Activated CD8-positive, alpha-beta memory T cell treated with anti-CD3 and anti-CD28 coated beads for 48 hours (primary cell): ENCODE data around the gene DSCAML1.

Experiments used
- DNase-seq, 3 experiments: peaks; one replicate each; pipeline ENCODE4 v3.0.0-alpha.2; 2020; ENCODE audit warnings: low read depth in 2 of 3, low spot score in 2 of 3

DSCAML1 gene

DNA sequence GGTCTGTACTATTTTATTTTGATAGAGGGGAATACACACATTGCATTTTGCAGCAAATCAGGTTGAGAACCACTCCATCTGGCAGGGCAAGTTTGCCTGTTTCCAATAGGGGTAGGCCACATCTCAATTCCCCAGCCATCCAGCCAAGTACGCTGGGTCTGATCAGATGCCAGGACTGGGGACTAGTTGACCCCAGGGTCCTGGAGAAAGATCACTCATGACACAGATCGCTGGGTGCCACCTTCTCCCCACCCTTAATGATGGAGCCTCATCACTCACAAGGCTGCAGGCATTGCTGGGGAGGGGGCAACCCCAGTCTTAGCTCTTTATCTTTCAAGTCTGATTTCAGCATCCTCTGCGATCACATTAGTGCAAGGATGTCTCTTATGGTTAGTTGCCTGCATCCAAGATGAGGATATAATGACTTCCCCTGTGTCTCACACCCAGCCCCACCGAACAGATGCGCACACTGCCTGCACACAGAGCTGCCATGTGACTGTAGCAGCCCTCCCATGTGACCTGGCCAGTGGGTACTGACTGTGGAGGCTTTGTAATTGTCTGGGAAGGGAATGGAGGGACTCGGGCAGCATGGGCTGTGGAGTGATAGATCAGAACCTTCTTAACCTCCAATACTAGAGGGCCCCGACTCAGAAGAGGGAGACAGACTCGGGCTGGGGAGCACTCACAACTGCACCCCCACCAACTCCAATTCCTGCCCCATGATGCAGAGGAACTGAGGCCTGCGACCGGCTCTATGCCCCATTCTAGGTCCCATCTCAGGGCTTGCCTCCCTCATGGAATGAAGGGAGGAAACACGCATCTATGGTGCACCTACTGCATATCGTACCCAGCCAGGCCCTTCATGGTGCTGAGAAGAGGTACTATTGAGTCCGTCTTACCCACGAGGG, 155.8 kb downstream of the DSCAML1 start:
- DNase-seq, result no peak

GRCh38 chr11:117640041-117640440, 157.0 kb downstream of the DSCAML1 start:
- no peak for DNase-seq

GRCh38 chr11:117639601-117640000, 157.4 kb downstream of the DSCAML1 start:
- no peak for DNase-seq

DNA sequence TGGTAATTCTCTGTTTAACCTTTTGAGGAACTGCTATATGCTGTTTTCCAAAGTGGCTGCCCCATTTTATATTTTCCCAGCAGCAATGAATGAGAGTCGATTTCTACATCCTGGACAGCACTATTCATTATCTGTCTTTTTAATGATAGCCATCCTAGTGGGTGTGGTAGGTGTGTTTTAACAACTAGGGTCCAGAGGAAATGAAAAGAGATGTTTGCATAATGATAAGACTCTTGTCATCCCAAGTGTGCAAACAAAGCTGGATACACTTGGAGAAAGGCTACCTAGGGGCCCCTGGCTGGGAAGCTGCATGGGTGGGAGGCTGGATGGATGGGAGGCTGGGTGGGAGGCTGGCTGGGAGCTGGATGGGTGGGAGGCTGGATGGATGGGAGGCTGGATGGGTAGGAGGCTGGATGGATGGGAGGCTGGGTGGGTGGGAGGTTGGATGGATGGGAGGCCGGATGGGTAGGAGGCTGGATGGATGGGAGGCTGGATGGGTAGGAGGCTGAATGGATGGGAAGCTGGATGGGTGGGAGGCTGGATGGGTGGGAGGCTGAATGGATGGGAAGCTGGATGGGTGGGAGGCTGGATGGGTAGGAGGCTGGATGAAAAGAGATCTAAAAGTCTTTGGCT, 158.0 kb downstream of the DSCAML1 start:
- no peak for DNase-seq

DNA sequence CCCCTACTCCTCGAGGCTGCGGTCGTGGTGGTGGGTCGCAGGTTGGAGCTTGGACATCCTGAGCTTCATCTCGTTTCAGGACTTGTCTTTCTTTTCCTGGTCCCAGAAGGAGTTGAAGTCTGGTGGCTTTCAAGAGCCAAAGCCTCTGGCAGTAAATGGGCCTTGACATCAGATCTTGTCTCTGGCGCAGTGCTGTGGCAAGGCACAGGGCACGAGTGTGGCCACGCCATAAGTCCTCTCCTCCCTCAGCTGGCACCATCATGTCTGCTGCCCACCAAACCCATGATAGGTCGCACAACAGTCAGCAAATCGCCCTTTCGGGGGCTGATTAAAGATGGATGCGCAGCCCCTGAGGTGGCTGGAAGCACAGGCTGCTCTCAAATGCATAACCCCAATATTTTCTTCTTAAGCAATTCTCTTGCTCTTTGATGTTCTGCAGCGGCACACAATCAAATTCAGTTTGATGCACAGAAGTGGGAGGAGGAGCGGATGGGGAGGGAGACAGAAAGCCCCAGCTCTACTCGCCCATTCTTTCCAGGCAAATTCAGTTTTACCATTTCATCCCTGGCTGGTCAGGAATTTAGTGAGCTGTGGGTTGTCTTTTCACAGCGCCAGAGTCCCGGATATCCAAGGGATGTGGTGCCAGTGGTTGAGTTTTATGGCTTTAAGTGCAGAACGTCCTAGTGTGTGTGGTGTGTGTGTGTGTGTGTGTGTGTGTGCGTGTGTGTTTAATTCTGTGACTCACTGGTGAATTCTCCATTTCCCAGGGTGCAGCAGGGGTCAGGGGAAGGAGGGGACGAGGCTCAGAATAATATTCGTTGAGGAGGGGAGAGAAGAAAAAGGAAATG, 162.0 kb downstream of the DSCAML1 start:
- DNase-seq, result no peak

- no peak for DNase-seq
These were observed 162.8 kb downstream of the DSCAML1 start for GRCh38 chr11:117633976-117634755.

DNA sequence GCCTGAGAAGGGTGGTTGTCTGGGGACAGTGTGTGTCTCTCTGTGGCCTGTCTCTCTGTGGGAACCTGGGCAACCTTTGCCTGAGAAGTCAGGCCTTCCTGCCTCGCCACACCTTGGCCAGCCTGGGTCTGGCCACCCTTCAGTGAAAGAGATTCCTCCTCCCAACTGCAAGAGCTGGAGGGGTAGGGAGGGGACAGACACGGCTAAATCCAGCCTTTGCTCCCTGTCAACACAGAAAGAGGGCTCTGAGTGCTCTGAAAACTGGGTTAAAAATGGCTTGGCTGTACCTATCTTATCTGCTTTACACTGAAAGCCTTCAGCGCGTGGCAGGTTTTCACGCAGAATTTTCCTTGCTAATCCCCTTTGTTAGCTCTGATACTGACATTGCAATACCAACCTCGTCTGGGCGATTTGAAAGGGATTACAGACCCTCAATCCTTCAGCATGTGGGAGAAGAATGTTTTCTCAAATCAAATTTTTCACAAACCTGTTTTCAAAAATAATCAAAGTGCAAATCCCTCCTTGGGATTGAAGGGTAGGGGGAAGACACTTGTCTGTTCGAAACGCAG, 163.7 kb downstream of the DSCAML1 start:
- no peak for DNase-seq

DNA sequence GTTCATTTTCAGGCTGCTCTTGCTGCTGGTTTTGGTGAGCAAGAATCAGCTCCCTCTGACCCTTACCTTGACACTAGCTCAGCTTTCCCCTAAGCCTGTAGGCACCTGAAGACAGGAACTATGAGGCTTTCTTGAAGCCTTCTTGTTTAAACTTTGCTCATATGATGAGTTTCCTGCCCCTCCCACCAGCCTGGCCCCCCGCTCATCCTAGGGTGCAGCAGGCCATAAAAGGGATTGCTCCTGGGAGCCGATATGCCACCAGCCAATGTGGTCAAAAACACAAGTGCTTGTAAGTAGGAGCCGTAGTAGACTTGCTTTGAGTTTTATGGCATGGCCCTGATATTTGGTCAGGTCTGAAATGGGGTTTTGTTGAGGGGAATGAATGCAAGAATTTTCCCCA, 164.7 kb downstream of the DSCAML1 start:
- no peak for DNase-seq

DNA sequence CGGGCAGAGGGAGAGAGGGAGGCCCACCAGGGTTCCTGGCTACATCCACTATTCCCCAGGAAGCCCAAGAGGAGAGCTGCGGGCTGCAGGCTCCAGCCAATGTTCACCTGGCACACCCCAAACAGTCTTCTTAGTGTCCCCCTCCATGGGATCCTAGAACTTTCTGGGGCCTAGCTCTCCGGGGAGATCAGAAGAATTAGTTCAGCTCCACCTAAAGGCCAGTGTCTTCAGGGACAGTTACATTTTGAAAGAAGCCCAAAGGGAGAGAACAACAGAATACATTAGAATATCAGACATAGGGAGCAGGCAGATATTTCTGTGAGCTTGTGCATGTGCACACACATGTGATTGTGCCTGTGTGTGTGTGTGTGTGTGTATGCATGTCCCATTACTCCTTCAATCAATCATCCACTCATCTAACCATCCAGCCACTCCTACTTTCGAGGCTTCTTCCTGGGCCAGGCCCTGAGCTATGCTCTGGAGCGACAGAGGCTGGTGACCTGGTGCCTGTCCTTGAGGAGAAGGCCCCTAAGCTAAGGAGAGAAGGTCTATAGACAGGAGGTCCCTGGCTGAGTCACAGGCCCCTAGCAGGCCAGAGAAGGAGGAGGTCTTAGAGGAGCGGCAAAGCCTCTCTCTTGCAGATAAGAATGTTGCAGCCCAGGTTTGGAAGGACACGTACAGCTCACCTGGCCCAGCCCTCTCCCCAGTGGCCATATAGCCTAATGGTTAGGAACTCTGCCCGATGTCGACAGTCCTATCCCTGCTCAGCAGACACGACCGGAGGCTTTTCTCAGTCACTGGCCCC, 165.5 kb downstream of the DSCAML1 start:
- DNase-seq, result no peak

DNA sequence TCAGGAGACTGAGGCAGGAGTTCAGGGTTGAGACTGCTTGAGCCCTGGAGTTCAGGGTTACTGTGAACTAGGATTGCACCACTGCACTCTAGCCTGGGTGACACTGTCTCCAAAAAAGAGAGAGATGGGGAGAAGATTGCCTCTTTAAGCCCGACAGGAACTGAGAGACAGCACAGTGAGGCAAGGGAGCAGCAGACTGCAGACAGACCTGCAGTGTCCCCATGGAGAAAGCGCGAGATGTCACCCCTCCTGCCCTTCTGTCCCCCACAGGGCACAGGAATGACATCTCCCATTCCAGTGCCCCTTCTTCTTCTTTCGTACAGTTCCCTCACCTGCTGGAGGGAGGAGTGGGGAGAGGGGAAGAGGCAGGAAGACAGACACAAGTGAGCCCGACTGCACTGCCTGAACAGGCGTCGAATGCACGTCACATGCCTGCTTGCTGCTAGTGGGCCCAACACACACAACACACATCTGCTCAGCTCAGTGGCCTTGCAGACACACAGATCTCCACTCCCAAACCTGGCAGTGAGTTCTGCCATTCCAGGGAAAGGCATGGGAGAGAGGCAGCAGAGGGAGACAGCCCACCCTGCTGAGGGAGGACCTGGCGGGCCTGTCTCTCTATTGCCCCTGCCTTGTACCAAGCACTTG, 167.0 kb downstream of the DSCAML1 start:
- no peak for DNase-seq

GRCh38 chr11:117629146-117629545, 167.9 kb downstream of the DSCAML1 start:
- no peak for DNase-seq

GRCh38 chr11:117627259-117627658, 169.8 kb downstream of the DSCAML1 start:
- DNase-seq, result no peak

GRCh38 chr11:117626576-117626975, 170.4 kb downstream of the DSCAML1 start:
- no peak for DNase-seq

DNA sequence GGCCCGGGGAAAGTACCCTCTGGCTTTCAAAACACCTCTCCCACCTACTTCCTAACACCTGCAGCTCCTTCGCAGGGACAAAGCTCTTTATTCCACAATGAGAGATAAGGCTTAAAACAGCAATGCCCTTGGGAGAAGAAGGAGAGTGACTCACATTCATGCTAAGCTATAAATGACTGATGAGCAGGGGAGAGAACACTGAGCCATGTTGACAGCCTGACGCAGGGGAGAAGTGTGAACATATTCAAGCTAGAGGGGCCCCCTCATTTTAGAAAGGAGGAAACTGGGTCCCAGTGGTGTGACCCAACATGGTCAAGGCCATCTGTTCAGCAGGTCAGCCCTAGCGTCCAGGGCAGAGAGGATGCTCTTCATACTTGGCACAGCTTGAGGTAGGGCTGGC, 171.8 kb downstream of the DSCAML1 start:
- no peak for DNase-seq

DNA sequence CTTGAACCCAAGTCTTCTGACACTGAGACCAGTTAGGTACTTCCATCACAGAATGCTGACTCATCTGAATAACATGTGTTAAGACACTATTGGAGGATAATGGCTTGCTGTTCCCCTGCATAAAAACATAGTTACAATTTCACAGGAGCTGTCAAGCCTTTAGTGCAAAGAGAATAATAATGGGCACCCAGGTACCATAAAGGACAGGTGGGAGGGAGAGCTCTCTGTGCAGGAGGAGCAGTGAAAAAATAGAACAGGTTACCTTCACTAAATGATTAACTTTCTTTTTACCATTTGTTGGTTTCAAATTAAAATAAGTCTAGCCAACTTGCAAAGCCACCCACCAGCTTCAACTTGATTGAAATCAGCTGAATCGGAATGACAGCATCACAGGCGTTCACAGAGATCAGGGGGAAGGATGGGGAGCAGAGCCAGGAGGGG, 173.2 kb downstream of the DSCAML1 start:
- no peak for DNase-seq

DNA sequence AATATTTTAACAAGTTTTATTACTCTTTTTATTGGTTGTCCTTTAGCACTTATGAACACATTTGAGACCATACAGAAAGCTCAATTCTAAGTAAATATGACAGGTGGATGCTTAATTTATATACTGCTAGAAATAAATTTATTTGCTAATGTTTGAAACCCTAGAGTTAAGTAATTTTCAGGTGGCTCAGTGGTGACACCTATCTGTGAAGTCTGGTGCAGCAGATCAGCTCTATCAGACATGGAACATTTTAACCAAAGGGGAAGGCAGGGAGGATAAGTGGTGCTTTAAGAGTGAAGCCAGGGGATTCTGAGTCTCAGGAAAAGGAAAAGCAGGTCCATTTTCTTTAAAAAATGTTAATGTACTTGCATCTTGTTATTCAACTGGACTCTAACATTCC, 175.8 kb downstream of the DSCAML1 start:
- no peak for DNase-seq

- DNase-seq, result no peak
These were observed 176.4 kb downstream of the DSCAML1 start for GRCh38 chr11:117620659-117621058.

DNA sequence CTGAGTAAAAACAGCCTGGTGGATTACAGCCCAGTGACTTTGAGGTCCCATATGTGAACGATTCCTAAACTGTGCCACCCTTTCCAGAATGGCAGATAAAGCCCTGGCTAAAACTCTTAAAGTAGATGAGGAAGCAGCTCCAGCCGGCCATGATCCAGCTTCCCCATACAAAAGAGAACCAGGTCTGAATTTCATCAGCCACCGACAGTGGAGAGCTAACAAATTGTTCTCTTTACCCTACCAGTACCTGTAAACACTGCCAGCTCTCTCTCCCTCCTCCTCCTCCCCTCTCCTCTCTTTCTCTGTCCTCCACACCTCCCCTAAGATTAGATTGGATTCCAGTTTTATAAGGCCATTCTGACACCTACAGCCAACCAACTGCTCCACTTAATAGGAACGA, 176.9 kb downstream of the DSCAML1 start:
- DNase-seq, result no peak

DNA sequence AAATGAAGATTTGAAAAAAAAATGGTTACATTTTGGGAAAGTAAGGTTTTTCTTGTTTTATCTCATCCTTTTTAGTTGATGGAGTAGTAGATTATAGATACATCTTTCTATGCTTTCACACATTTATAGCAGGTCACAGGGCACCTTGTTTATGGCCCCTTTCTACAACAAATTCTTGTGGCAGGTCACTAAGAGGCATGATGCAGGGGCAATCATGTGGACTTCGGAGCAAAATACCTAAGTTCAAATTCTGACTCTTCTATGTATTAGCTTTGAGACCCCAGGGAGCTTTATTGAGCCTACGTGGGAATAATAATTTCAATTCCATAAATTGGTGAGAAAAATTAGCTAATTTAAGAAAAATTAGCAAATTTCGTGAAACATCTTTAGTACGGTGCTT, 177.4 kb downstream of the DSCAML1 start:
- no peak for DNase-seq
